Mesendoderm (in vitro differentiated cells): Measurements from ENCODE around the gene BAIAP2.
A peak's percentile ranks its signal among the peaks of the same experiment; 100 is the strongest.

Source experiments
- DNase-seq: peaks from one replicate; pipeline ENCODE4 v3.0.0; 2013
- H2AK5ac ChIP-seq: 2 replicates; pipeline ENCODE4 v1.6.1; 2013; ENCODE audit warnings: low read length, inconsistent platforms
- H2BK120ac ChIP-seq: 2 replicates; pipeline ENCODE4 v1.6.1; 2013; ENCODE audit warnings: low read depth, mild to moderate bottlenecking, low read length, moderate library complexity, mixed read lengths
- H2BK15ac ChIP-seq: replicated peaks from 2 replicates; pipeline ENCODE4 v1.6.1; 2013; ENCODE audit warnings: low read depth, mild to moderate bottlenecking, moderate library complexity
- H2BK5ac ChIP-seq: 2 replicates; pipeline ENCODE4 v1.6.1; 2013; ENCODE audit warnings: low read length, inconsistent platforms
- H3K18ac ChIP-seq: 2 replicates; pipeline ENCODE4 v1.6.1; 2013; ENCODE audit warnings: mild to moderate bottlenecking, low read length, mixed read lengths
- H3K23ac ChIP-seq: one replicate; pipeline ENCODE4 v1.6.1; 2013; ENCODE audit warnings: low read length
- H3K27ac ChIP-seq: 2 replicates; pipeline ENCODE4 v1.5.1; 2013; ENCODE audit warnings: low read depth, mild to moderate bottlenecking, inconsistent platforms, low read length, moderate library complexity
- H3K27me3 ChIP-seq: 2 replicates; pipeline ENCODE4 v1.6.1; 2013; ENCODE audit warnings: low read length, control low read depth, mild to moderate bottlenecking, inconsistent platforms; ENCODE audit not compliant: insufficient read depth, poor library complexity
- H3K36me3 ChIP-seq: 2 replicates; pipeline ENCODE4 v1.6.1; 2013; ENCODE audit warnings: low read length, inconsistent platforms; ENCODE audit not compliant: control insufficient read depth, insufficient read depth
- H3K4ac ChIP-seq: one replicate; pipeline ENCODE4 v1.6.1; 2013; ENCODE audit warnings: low read depth, mild to moderate bottlenecking, low read length, moderate library complexity
- H3K4me1 ChIP-seq: 2 replicates; pipeline ENCODE4 v1.6.1; 2013; ENCODE audit warnings: low read depth, low read length, inconsistent platforms; ENCODE audit not compliant: control insufficient read depth
- H3K4me2 ChIP-seq: 2 replicates; pipeline ENCODE4 v1.6.1; 2013; ENCODE audit warnings: low read length
- H3K4me3 ChIP-seq: 2 replicates; pipeline ENCODE4 v1.5.1; 2013; ENCODE audit warnings: mild to moderate bottlenecking, low read length
- H3K56ac ChIP-seq: one replicate; pipeline ENCODE4 v1.6.1; 2013; ENCODE audit warnings: low read length
- H3K79me1 ChIP-seq: 2 replicates; pipeline ENCODE4 v1.6.1; 2013; ENCODE audit warnings: low read length, inconsistent platforms
- H3K79me2 ChIP-seq: 2 replicates; pipeline ENCODE4 v1.6.1; 2013; ENCODE audit warnings: mild to moderate bottlenecking, low read length; ENCODE audit not compliant: control insufficient read depth, insufficient read depth
- H3K9ac ChIP-seq: 2 replicates; pipeline ENCODE4 v1.6.1; 2013; ENCODE audit warnings: low read length, inconsistent platforms
- H4K5ac ChIP-seq: one replicate; pipeline ENCODE4 v1.6.1; 2013; ENCODE audit warnings: low read length
- H4K8ac ChIP-seq: one replicate; pipeline ENCODE4 v1.6.1; 2013; ENCODE audit warnings: low read depth, mild to moderate bottlenecking, control low read depth, low read length, moderate library complexity
- WGBS: extraction: QIAGEN DNeasy Blood & Tissue Kit; methylation state at CpG from one replicate; pipeline ENCODE4 v1.1.7; 2013; ENCODE audit warnings: low lambda C conversion rate, missing lambda C conversion rate; ENCODE audit not compliant: insufficient coverage; ENCODE audit errors: extremely low coverage; 5-methylcytosine and 5-hydroxymethylcytosine counted together

Gene BAIAP2

DNA sequence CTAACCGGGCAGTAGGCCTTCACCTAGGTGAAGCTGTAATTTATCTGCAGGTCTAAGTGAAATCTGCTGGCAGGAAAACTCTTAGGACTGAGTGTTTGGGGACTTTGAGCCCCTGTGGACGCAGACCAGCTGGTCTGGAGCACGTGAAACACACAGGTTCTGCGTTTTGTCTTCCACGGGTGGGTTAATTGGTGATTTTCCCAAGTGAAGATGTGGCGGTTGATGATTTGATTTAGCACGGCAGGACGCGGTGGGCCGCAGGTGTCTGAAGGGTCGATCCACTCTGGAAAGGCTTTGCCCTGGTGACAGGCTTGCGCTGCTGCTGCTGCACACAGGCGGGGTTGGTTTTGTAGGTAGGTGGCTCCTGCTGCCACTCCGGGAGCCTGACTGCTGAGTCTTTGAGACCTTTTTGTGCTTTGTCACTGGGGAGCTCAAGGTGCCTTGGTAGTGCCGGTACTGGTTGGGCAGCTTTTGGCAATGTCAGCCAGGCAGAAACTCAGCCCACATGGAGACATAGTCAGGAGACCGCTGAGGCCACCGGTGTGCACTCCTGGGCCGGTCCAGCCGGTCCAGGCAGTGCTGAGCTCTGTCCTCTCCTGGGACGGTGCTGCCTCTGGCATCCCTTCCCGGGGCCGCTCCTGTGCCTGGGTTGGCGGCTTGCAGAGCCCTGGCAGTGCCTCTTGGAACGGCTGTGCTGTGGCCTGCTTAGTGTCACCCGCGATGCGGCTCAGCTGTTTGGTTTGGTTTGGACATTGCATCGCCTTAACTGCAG lies 2.3 kb downstream of the BAIAP2 start:
- Histone ChIP-seq H3K27ac (no peak overlapping the region), H3K4me2 (no peak overlapping the region), H3K27me3 (no peaks in the 10 kb centered on the region), H2BK5ac (no peak overlapping the region), H3K79me1 (peaks cover 12% of the 10 kb centered on the region), H3K18ac (no peak overlapping the region), H4K8ac (no peak overlapping the region), H3K9ac (no peak overlapping the region), H2AK5ac (no peak overlapping the region), H3K4me1 (no peaks in the 10 kb centered on the region), H4K5ac (no peak overlapping the region), H3K56ac (no peak overlapping the region), H3K79me2 (no peaks in the 10 kb centered on the region), H3K23ac (no peak overlapping the region), H3K4ac (no peak overlapping the region), H3K4me3 (no peak overlapping the region), H3K36me3 (no peaks in the 10 kb centered on the region), H2BK120ac (no peak overlapping the region), H2BK15ac (no peak overlapping the region)
- DNase-seq, result no peak
- no CpG with 5 or more reads among the region's 28 CpGs for WGBS

DNA sequence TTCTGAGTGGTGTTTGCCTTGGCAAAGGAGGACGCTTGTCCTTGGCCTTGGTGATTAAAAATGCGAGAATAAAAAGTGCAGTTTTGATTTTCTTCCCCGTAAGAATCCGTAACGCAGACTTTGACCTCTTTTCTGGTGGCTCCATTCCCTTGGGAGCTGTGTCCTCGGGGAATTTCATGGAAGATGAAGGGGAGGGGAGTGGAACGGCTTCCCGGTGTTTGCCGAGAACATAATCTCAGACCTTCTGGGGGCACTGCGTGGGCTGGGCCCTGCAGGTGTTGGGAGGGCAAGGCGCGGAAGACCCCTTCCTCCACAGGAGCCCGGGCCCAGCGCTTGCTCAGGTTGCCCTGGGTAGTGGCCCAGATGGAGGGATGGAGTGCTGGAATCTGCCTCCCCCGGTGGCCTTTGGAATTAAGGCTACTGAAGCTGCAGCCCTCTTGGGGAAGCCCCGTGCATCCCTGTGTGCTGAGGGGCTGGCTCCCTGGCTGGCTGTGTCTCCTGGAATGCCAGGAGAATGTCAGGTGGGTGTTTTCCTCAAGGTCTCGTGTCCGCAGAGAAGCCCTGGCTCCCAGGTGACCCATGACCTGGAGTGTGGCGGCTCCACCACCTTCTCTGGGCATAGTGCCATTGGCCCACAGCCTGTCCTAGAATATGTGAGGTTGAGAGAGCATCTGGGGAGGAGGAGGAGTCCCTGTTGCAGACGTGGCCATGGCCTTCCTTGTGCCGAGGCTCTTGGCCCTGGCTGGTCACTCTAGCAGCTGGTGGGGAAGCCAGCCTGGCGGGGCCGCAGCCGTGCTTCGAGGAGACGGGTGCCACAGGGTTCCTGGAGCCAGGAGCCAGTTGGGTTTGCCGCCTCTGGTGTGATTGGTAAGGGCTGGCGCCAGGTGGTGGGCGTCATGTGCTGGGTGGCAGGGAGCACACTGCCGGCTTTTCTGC lies 3.1 kb downstream of the BAIAP2 start:
- Histone ChIP-seq H3K36me3 (no peaks in the 10 kb centered on the region), H3K23ac (no peak overlapping the region), H3K4me1 (no peaks in the 10 kb centered on the region), H3K27me3 (no peaks in the 10 kb centered on the region), H4K8ac (no peak overlapping the region), H3K4me3 (no peak overlapping the region), H3K4me2 (no peak overlapping the region), H2AK5ac (no peak overlapping the region), H3K79me1 (peaks cover 14% of the 10 kb centered on the region), H4K5ac (no peak overlapping the region), H3K9ac (no peak overlapping the region), H3K27ac (no peak overlapping the region), H3K79me2 (no peaks in the 10 kb centered on the region), H2BK5ac (no peak overlapping the region), H2BK120ac (no peak overlapping the region), H3K18ac (no peak overlapping the region), H3K4ac (no peak overlapping the region), H3K56ac (no peak overlapping the region), H2BK15ac (no peak overlapping the region)
- DNase-seq, result peak; percentile 40
- no CpG with 5 or more reads among the region's 30 CpGs for WGBS

DNA sequence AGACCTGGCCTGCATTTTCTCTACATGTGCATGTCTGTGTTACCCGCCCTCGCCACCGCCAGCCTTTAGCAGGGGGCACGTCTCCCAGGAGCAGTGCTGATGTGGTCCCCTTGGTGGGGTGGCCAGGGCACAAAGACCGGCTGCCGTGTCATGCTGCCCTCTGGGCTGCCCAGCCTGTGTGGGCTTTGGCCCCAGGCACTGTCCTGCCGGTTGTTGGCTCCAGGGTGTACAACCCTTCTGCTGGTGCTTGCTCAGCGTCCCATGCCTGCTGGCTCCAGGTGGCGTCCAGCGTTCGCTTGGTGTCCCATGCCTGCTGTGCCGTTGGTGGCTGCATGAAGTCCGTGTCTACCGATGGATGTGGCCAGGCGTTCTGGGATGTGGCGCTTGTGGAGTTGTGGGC lies 4.1 kb downstream of the BAIAP2 start:
- no peak overlapping the region for H3K56ac ChIP-seq
- no peak overlapping the region for H3K18ac ChIP-seq
- H2BK120ac ChIP-seq, result no peak overlapping the region
- H2BK15ac ChIP-seq, result no peak overlapping the region
- DNase-seq, result no peak
- H3K79me2 ChIP-seq, result no peaks in the 10 kb centered on the region
- no peak overlapping the region for H3K23ac ChIP-seq
- H4K5ac ChIP-seq, result no peak overlapping the region
- no CpG with 5 or more reads among the region's 16 CpGs for whole genome bisulfite sequencing
- H2AK5ac ChIP-seq, result no peak overlapping the region
- H3K4me1 ChIP-seq, result no peaks in the 10 kb centered on the region
- no peak overlapping the region for H3K4me2 ChIP-seq
- H3K27ac ChIP-seq, result no peak overlapping the region
- H3K36me3 ChIP-seq, result no peaks in the 10 kb centered on the region
- no peak overlapping the region for H4K8ac ChIP-seq
- no peak overlapping the region for H3K4ac ChIP-seq
- H3K27me3 ChIP-seq, result no peaks in the 10 kb centered on the region
- peaks cover 14% of the 10 kb centered on the region for H3K79me1 ChIP-seq
- H2BK5ac ChIP-seq, result no peak overlapping the region
- no peak overlapping the region for H3K4me3 ChIP-seq
- no peak overlapping the region for H3K9ac ChIP-seq

DNA sequence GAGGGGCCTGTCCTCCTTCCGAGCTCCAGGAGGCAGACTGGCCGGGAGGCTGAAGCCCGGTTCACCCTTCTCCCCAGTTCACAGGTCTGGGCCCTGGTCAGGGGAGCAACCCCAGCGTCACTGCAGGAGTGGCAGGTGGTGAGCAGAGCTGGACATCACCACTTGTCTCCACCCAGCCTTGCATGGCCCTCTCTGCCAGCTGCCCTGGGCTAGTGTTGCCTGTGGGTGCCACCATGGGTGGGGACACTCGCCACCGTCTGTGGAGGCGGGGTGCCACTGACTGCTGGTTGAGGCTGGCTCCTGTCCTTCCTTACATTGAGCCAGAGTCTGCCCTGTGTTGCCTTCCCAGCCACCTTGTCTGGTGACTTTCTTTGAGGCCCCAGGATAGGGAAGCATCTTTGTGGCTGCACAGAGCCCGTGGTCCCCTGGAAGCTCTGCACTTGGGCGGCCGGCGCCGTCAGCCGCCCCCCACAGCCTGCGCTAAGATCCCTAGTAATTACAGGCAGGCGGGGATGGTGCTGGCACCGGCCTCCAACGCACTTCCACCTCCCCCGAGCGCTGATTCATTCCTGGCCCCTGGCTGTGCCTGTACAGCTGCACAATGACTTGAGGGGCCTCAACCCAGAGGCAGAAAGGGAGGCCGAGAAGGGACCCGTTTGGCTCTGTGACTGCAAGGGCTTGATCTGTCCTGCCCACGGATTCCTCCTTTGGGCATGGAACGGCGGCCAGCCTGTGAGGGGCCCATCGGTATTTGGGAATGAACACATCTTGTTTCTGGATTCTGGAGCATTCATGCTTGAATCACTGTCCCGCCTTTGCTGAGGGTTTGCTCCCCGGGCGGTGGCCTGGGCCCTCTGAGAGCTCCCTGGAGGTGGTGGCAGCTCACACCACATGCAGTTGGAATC lies 5.2 kb downstream of the BAIAP2 start:
- Histone ChIP-seq H3K23ac (no peak overlapping the region), H3K56ac (peak overlapping the region; percentile 15), H3K18ac (no peak overlapping the region), H3K79me1 (peaks cover 14% of the 10 kb centered on the region), H2BK120ac (no peak overlapping the region), H3K9ac (no peak overlapping the region), H3K79me2 (no peaks in the 10 kb centered on the region), H2BK5ac (no peak overlapping the region), H3K4me1 (no peaks in the 10 kb centered on the region), H2BK15ac (no peak overlapping the region), H3K27ac (no peak overlapping the region), H4K8ac (no peak overlapping the region), H2AK5ac (no peak overlapping the region), H3K4ac (no peak overlapping the region), H3K4me2 (no peak overlapping the region), H4K5ac (no peak overlapping the region), H3K27me3 (no peaks in the 10 kb centered on the region), H3K36me3 (no peaks in the 10 kb centered on the region), H3K4me3 (no peak overlapping the region)
- DNase-seq, result no peak
- WGBS, result no CpG with 5 or more reads among the region's 28 CpGs

DNA sequence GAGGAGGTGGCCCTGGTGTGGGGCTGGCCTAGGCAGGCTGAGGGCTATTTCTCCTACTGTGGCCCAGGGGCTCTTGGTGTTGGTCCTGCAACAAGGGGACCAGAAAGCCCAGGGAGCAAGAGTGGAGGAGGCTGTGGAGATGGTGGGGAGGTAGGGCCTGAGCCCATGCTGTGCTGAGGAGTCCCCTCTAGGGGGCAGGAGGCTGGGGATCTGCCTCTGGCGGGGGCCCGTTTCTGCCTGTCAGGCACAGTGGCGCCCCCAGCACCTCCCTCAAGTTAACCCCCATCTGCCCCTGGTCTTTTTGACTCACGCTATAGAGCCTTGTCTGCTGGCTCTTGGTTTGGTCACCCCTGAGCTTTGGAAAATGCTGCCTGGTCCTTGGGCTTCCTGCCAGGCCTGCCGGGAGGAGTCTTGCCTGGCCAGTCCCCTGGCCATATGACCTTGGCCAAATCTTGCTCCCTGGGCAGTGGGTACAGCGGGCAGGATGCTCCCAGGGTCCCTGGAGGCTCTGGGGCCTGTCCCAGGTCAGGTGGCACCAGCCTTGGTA lies 5.9 kb downstream of the BAIAP2 start:
- Histone ChIP-seq H2BK15ac (no peak overlapping the region), H3K27ac (no peak overlapping the region), H3K23ac (no peak overlapping the region), H3K4me2 (no peak overlapping the region), H2BK120ac (no peak overlapping the region), H2AK5ac (no peak overlapping the region), H3K79me2 (no peaks in the 10 kb centered on the region), H3K9ac (no peak overlapping the region), H3K27me3 (no peaks in the 10 kb centered on the region), H3K4me1 (no peaks in the 10 kb centered on the region), H3K36me3 (no peaks in the 10 kb centered on the region), H3K4me3 (no peak overlapping the region), H4K8ac (no peak overlapping the region), H3K4ac (no peak overlapping the region), H3K56ac (peak overlapping the region; percentile 15), H3K79me1 (peaks cover 12% of the 10 kb centered on the region), H2BK5ac (no peak overlapping the region), H3K18ac (no peak overlapping the region), H4K5ac (no peak overlapping the region)
- peak; percentile 69 for DNase-seq
- WGBS, result no CpG with 5 or more reads among the region's 6 CpGs
